NCI-H2196 (cell line): ENCODE results near the gene ALKAL2.

Experiments used
- DNase-seq: peaks from one replicate; lab custom pipeline; 2025; ENCODE audit not compliant: unreplicated experiment; lab: John Stamatoyannopoulos, UW

ALKAL2 gene

DNA sequence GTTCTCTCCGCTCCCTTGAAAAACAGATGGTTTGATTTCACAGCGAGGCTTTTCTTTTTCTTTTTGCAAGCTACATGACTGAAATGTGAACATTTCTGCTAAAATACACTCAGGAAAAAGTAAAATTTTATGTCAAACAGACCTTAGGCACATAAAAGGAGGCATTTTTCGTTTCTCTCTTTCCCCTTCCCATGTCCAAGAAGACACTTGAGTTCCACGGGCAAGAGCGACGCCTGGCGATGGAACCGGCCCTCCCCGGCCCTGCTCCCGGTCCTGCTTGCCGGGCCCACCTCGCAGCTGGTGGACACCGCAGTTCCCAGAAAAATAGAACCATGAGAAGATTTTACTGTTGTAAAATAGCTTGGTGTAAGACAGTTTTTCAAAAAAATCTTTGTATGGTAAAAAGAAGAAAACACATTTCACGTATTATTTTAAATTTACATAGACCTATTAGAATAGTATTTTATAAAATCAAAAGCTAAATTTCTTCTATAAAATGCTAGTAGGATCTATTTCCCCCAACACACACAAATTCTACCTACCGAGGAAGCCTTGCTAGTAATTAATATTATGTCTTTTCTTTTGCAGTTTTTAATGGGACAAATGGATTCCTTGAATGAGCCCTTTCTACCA is 2.3 kb upstream of the ALKAL2 start:
- peak; percentile 61 for DNase-seq

DNA sequence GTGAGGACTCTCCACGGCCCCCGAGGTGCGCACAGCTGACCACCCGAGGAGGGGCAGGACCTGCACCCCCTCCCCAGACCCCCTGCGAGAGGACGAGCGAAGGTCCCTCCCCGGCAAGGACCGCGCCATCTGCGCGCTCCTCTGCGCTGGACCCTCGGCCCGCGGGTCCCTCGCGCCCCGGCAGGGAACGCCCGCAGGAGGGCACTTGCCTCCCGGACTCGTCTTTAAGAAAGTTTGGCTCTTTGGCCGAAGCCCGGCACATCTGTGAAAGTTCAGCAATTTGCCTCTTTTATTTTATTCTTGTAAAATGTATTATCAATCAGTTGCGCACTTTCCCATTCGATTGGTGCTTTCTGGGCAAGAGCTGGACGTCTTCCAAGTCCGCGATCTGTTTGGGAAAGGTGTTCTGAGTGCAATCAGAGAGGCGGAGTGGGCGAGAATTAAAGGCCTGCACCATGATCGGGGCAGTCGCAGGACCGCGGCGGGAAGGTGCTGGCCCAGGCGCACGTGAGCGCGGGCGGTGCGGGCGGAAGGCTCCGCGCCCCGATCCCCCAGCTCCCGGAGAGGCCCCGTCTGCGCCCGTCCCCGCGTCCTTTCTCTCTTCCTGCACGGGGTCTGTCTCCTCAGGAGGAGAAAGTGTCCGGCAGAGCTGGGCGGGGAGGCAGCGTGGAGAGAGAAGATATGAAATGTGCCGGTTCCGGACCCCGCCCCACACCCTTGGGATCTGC is 1.6 kb upstream of the ALKAL2 start:
- DNase-seq: peak; percentile 17

DNA sequence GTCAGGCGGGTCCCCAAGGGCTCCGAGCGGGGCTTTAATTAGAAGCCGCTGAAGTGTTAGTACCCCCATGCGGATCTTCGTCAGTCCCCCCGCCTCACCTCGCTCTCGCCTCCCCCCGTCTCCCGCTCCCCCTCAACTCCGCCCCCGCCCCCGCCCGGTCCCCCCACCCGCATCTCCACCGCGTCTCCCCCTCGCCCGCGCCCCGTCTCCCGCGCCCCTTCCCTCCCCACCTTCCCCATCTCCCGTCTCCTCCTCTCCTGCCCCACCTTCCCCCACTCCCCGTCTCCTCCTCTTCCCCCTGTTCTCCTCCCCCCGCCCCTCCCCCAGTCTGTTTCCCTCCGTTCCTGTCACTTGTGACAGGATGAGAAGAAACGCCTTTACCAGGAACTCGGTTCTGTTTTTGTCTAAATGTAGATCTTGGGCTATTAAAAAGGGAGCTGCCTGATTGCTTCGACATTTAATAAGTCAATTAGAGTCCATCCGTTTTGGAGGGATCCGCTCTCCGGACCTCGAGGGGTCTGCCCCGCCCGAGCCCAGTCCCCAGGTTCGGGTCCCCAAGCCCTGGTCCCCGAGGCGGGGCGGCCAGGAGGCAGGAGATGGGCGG is 969 bp upstream of the ALKAL2 start:
- DNase-seq: no peak

DNA sequence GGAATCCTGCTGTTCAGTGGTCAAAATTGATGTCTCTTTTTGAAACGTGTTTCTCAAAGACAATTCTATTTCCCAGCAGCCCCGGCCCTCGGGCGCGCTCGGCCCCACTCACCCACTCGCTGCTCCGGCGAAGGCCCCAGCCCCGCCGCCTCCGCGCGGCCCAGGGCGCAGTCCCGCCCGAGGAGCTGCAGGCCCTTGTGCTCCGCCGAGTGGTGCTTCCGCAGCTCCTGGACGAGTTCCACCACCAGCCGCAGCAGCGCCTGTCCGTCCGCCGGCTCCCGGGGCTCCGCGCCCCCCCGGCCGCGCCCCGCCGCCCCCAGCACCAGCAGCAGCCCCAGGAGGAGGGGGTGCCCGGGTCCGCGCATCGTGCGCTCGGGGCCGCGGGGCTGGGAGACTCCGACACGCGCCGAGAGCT is 413 bp downstream of the ALKAL2 start:
- DNase-seq: no peak

DNA sequence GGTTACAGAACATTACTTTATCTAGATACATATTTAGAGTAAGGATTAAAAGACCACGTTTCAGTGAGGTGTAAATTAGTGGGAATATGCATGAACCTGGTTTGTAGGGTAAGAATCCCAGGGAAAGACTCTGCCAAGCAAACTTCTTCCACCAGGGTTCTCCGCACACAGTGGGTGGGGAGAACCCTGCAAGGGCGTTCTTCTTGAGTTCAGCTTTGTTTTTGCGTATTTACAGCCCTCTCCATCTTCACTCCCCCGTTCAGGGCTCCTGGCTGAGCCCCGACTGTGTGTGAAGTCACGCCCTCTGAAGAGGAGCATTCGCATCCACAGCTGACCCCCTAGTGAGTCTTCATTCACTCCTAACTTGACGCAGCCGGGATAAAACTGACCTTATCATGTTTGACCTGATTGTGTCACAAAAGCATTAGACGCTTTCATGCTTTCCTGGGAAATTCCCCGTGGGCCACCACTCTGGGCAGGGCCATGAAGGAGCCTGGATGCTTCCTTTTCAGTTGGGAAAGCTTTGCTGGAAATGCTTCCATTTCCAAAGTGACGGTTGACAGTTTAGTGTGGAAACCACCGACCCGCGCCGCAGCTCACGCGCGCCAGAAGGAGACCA is 1.0 kb downstream of the ALKAL2 start:
- DNase-seq: no peak

DNA sequence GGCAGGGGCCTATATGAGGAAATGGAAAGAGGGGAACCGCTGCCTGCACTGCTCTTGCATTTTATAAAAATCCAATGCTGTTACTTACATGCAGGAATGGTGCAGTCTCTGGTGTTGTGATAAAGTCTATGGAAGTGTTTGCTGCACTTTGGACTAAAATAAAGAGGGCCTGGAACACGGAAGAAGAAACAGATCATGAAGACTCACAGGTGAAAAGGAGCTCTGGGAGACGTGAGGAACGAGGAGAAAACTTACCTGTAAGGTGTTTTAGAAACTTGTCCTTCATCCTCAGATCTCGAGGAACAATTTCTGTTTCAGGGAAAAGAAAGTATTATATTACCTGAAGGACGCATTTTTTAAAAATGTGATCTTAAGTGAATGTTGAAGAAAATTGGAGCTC is 1.9 kb downstream of the ALKAL2 start:
- no peak for DNase-seq

DNA sequence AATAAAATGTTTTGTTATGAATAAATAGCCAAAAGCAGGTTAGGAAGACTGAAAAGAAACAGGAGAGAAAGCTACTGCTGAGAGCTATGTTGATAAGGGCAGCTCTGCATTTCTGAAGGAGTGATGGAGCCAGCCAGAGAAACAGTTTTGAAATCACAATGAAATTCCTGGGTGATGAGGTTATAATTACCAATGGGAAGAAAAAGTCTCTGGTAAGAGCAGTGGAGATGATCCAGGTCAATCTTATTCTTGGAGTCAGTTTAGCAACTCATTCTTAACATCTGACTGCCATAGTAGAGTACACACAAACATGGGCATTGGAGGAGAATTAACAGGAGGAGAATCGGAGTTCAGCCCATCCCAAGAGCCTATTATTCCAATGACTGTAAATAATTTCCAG is 2.4 kb downstream of the ALKAL2 start:
- DNase-seq: no peak

DNA sequence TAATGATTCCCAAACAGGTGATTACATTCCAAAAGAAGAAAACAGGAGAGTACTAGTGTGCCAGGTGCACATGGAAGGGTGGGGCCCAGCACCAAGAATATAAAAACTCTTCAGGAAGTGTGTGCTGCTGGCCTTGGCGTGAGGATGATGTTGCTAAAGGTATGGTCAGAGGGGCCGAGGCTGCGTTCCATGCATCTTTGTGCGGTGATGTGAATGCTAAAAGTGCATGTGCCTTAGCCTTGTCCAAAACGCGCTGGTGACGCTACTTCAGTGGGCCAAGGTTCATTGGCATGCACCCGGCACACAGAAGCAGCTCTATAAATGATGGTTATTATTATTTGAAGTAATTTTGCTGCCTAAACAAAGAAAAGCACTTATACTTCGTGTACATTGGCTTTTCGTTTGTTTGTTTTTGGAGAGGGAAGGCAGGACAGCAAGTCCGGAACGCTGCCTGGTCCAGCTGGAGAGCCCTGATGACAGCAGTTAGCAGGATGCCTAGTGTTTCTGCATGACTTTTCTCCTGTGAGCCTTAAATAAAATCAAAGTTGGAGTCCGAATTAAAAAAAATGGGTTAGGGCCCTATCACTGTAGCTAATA is 2.9 kb downstream of the ALKAL2 start:
- no peak for DNase-seq

DNA sequence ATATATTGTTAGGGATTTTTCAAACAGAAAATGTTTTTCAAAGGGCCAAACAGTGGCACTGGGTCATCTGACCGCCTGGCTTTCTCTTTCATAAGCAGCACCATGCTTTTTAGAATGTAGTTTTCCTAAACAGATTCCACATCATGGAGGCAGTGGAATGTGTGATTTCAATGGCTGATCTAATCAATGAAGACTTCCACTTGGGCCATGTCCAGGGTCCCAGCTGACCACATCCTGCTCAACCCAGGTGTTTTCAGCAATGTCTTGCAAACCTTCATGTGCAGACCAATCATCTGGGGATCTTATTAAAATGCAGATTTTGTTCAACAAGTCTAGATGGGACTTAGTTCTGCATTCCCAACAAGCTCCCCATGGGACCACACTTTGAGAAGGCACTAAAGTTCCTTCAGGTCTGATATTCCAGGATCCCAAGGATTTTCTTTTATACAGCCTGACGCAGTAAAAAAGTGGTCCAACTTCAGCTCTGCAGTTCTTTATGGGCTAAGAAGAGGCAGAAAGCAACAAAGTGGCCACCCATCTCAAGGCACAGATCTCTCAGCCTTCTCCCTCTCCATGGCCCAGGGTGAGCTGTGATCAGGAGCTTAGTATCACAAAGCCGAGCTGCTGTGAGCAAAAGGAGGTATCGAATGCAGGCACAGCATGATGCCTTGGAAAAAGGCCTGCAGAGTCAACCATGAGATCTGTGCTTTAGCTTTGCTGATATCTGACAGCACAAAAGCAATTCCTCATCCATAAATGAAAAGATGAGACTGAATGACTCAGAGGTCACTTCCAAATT is 3.7 kb downstream of the ALKAL2 start:
- DNase-seq: no peak

DNA sequence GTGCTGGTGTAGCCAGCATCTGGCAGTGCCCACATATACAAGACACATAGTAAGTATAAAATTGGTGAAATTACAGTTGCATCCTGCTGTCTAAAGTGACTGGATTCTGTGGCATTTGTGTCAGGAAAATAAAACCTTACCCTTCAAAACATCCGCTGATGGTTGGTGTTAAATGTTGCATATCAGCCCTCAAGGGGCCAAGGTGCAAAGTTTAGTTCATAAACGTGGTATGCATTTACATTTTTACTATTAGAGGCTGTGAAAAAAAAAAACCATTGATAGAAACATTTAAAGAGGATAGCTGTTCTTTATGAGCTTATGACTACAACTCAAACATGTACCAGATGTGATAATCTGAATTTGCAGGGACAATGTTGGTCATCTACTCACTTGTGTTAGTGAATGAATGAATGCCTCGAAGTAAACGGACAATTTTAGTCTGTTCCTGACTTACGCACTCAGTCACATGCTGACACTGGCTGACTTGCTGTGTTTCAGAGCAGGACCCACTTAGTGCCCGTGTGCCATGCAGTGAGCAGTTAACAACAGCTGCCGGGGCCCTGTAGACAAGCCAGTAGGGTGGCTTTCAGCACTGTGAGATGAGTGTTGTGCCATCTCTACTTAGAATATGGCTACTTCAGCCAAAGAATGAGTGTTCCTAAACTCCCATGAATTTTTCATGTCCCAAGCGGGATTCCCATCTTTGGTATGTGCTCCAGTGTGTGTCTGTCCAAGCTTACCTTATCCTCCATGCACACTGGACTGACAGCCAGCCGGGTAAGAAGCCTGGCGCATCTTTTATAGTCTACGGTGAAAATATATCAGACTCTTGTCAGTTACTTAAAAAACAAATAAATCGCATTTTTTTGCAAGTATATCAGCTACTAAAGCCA is 5.3 kb downstream of the ALKAL2 start:
- DNase-seq: no peak

DNA sequence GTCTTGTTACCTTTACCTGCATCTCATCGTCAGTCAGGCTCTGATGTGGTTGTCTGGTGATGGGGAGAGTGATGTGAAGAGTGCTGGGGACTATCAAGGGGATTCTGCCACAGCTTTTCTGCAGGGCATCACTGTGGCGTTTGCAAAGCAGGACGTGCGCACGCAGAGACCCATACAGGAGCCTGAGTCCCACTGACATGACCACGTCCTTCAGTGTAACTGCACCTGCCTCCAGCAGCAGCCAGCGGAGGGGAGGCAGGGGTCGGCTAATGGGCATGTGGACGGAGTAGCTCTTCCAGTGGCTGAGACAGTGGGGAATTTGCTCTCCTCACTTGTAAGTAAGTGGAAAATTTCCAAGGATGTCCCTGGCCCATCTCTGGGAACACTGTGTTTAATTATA is 6.5 kb downstream of the ALKAL2 start:
- DNase-seq: no peak

DNA sequence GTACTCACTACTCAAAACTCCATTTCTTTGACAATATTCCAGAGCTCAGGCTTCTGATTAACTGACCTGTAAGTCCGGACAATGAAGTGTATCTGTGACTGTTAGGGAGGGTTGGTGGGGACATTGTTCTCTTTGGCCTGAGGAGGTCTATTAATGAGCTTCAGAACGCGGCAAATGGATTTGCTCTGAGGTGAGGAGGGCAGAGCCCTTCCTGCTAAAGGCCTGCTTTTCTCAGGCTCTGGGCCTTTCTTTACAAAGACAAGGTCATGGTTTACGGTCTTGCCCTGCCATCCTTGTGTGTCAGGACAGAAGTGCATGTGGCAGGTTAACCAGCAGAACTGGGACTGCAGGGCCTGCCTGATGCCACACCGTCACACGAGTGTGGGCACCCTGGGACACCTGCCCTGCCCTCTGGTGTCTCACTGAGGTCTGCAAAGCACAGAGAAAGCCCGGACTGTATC is 7.2 kb downstream of the ALKAL2 start:
- DNase-seq: no peak

DNA sequence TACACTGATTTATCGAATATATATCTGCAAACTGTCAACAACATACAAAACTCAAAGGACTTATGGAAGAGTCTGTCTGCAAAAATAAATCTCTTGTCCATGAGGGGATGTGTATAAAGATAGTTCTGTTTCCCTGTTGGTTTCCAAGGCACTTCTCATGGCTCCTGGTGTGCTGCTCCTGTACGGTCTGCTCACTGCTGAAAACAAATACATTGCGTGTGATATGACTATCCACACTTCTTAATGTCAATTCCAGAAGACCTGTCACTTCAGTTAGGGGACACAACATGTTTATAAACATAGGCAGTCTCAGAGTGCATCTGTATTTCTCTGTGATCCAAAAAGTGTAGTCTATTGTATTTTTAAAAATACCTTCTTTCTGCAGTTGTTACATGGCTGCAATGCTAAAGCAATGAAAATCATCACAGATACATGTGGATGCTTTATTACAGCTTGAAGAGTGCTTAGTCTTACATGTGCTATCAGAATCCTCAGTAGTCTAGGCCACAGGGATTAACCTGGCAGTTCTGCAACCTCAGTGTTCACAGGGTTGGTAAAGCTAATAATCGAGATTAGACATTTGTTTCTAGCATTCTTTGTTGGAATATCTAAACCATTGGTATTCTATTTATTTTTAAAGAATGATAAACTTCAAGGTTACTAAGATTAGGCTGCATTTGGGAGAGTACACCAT is 7.8 kb downstream of the ALKAL2 start:
- no peak for DNase-seq

DNA sequence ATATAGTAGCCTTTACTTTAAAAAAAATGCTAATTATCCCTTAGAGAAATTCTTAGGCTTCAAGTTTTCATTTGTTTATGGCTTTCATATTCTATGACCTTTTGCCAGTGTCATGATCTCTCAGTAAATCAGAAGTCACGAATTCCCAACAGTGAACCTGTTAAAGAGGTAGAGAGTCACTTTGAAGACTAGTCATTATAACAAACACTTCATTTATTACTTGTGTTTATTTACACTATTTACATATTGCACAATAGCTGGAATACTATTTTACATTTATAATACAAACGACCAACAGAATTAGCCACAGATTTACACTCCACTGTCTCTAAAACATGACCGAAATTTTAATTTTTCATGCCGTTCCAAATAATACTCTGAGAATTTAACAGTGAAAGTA is 8.5 kb downstream of the ALKAL2 start:
- DNase-seq: no peak

DNA sequence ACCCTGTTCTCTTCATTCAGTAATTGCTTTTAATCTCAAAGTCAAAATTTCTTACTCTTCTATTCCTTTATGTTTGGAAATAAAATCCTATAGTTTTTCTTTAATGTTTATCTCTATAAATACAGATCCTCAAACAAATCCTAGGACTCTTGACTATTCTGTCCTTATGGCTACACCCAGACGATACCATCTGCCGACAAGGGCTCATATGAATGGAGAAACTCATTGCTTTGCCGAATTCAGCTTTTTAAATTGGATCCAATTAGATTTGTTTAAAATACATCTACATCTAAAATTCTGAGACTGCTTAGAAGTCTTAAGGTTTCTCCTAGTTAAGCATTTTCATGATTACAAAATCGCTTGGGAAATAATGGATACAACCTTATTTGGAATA is 9.0 kb downstream of the ALKAL2 start:
- DNase-seq: no peak

DNA sequence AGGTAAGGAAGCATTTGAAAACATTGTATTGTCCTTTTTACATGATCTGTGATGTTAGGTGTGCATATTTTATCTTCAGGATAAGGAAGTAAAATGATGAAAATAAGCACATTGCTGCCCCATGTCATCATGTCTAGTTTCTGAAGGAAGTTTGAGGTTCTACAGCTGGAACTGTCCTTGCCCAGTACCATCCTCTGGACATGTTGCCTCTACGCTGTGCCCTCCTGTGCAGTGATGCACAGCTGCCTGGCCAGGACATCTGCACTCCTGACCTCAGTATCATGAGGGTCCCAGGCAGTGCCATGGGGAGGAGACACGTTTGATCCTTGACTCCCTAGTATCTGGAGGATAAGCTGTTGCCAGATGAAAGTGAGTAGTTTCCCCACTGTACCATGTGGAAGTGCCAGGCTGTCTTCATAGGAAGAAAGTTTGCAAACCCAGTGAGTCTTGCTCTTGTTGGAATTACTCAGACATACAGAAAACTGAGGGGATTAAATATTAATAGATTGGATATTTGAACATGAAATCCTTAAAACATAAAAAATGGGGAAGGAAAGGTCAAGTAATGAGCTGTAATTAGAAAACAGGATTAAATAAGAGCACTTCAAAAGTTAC is 9.5 kb downstream of the ALKAL2 start:
- DNase-seq: no peak

DNA sequence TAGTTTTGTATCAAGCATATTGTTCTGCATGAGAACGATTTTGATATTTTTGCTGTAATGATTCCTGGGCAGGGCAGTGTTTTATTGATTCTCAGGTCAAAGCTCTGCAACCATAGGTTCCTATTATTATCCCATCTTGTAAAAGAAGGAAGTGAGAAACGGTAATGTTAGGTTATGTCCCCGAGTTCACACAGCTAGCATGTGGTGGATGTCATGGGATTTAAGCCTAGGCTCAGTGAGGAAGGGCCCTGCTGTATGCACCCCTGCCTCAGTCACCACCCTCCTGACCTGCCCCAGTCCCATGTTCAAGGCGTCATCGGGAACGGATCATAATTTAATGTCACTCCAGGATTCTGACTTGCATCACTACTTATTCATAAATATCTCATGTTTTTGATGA is 12.4 kb downstream of the ALKAL2 start:
- no peak for DNase-seq

DNA sequence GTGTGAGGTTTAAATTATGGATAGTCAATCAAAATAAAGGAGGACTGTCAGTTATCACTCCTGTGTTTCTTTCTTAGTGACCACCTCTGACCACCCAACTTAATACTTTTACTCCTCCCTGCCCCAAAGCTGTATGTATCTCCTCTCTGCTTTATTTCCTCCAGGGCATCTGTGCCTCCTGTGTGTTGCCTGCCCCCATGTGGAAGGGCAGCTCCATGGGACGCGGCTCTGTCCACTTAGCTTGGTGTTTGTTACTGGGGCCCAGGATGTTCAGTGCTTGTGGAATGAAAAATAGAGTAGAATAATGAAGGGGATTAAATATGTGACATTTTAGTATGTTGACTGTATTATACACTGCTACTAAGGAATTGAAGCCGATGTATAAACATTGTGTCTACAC is 13.4 kb downstream of the ALKAL2 start:
- no peak for DNase-seq

DNA sequence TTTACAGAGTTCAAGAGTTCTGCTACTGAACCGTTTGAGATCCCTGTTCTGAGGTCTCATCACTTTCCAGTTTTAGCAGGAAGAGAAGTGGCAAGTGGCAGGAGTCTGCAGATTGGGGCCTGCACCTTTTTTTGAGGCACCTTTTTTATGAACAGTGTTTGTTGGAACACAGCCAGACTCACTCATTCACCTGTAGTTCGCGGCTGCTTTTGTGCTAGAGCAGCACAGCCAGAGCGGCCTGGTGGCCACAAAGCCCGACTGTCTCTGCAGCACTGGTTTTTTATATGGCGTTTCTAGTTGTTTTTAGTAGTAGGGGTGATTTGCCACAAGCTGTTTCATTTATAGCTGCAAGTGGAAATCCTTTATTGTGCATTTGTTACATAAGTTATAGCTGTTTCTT is 14.6 kb downstream of the ALKAL2 start:
- peak; percentile 42 for DNase-seq
